HepG2 (cell line): ENCODE measurements around the gene PRR19. TPM values are rescaled to one million over a fixed set of nuclear protein-coding genes. Genes with fewer than 3 reads are reported as not detected.

Experiments used
- ATAD3A ChIP-seq: sonication (generic); formaldehyde crosslinking; IDR thresholded peaks from 2 replicates; pipeline ENCODE4 v1.4.0; 2020; ENCODE audit warnings: missing genetic modification reagents
- CC2D1A ChIP-seq: sonication (generic); formaldehyde crosslinking; IDR thresholded peaks from 2 replicates; pipeline ENCODE4 v1.8.1; 2023; ENCODE audit warnings: mild to moderate bottlenecking, missing genetic modification reagents
- DRAP1 ChIP-seq: IDR thresholded peaks from 2 replicates; pipeline ENCODE4 v1.6.1; 2016; ENCODE audit warnings: missing genetic modification reagents, missing compliant biosample characterization
- FOXO1 ChIP-seq: sonication (generic); formaldehyde crosslinking; IDR thresholded peaks from 2 replicates; pipeline ENCODE4 v1.4.0; 2020; ENCODE audit warnings: missing genetic modification reagents
- GABPB1 ChIP-seq: IDR thresholded peaks from 2 replicates; pipeline ENCODE4 v1.6.1; 2016; ENCODE audit warnings: mild to moderate bottlenecking, missing genetic modification reagents, moderate library complexity, missing compliant biosample characterization
- HDAC2 ChIP-seq: sonication (generic); formaldehyde crosslinking; IDR thresholded peaks from 2 replicates; pipeline ENCODE4 v1.4.0; 2020; ENCODE audit warnings: missing genetic modification reagents
- IRF2 ChIP-seq: IDR thresholded peaks from 2 replicates; pipeline ENCODE4 v1.6.1; 2018; ENCODE audit warnings: missing genetic modification reagents, missing compliant biosample characterization
- JARID2 ChIP-seq: sonication (generic); formaldehyde crosslinking; IDR thresholded peaks from 2 replicates; pipeline ENCODE4 v1.8.1; 2023; ENCODE audit warnings: missing genetic modification reagents, inconsistent platforms; ENCODE audit not compliant: insufficient replicate concordance
- MIER2 ChIP-seq: IDR thresholded peaks from 2 replicates; pipeline ENCODE4 v1.6.1; 2016; ENCODE audit warnings: missing biosample characterization, missing genetic modification reagents
- MXD3 ChIP-seq: IDR thresholded peaks from 2 replicates; pipeline ENCODE4 v1.6.1; 2016; ENCODE audit warnings: mild to moderate bottlenecking, missing biosample characterization, missing genetic modification reagents
- MXI1 ChIP-seq: IDR thresholded peaks from 3 replicates; pipeline ENCODE4 v1.6.1; 2012; ENCODE audit warnings: low read depth, low read length, inconsistent platforms, borderline replicate concordance
- RARA ChIP-seq: IDR thresholded peaks from 2 replicates; pipeline ENCODE4 v1.6.1; 2016; ENCODE audit warnings: missing genetic modification reagents, missing compliant biosample characterization
- RXRB ChIP-seq: IDR thresholded peaks from 2 replicates; pipeline ENCODE4 v1.6.1; 2016; ENCODE audit warnings: borderline replicate concordance, missing genetic modification reagents, missing compliant biosample characterization
- SAP130 ChIP-seq: IDR thresholded peaks from 2 replicates; pipeline ENCODE4 v1.6.1; 2016; ENCODE audit warnings: low read depth
- SRF ChIP-seq: IDR thresholded peaks from 2 replicates; pipeline ENCODE4 v1.6.1; 2011; ENCODE audit warnings: mild to moderate bottlenecking, low read depth, low read length, moderate library complexity
- TAF1 ChIP-seq: sonication (generic); formaldehyde crosslinking; IDR thresholded peaks from 2 replicates; pipeline ENCODE4 v1.4.0; 2020; ENCODE audit warnings: missing genetic modification reagents
- TFDP2 ChIP-seq: sonication (generic); formaldehyde crosslinking; IDR thresholded peaks from 2 replicates; pipeline ENCODE4 v1.4.0; 2020; ENCODE audit warnings: missing genetic modification reagents
- YEATS2 ChIP-seq: sonication (generic); formaldehyde crosslinking; IDR thresholded peaks from 2 replicates; pipeline ENCODE4 v1.4.0; 2020; ENCODE audit warnings: missing genetic modification reagents, borderline replicate concordance
- ZBTB38 ChIP-seq: sonication (generic); formaldehyde crosslinking; IDR thresholded peaks from 2 replicates; pipeline ENCODE4 v1.5.1; 2020; ENCODE audit warnings: mild to moderate bottlenecking, missing genetic modification reagents
- ZFY ChIP-seq: sonication (generic); formaldehyde crosslinking; IDR thresholded peaks from 2 replicates; pipeline ENCODE4 v1.4.0; 2020; ENCODE audit warnings: missing genetic modification reagents
- ZNF331 ChIP-seq: sonication (generic); formaldehyde crosslinking; IDR thresholded peaks from 2 replicates; pipeline ENCODE4 v1.4.0; 2020; ENCODE audit warnings: missing genetic modification reagents
- ZNF574 ChIP-seq: sonication (generic); formaldehyde crosslinking; IDR thresholded peaks from 2 replicates; pipeline ENCODE4 v1.4.0; 2020; ENCODE audit warnings: missing genetic modification reagents
- ZNF678 ChIP-seq: sonication (generic); formaldehyde crosslinking; IDR thresholded peaks from 2 replicates; pipeline ENCODE4 v1.4.0; 2020; ENCODE audit warnings: mild to moderate bottlenecking, missing genetic modification reagents
- ZNF7 ChIP-seq: IDR thresholded peaks from 2 replicates; pipeline ENCODE4 v1.6.1; 2016; ENCODE audit warnings: missing biosample characterization, missing genetic modification reagents
- ZNF768 ChIP-seq: sonication (generic); formaldehyde crosslinking; IDR thresholded peaks from 2 replicates; pipeline ENCODE4 v1.4.0; 2020; ENCODE audit warnings: missing genetic modification reagents
- ZNF792 ChIP-seq: IDR thresholded peaks from 2 replicates; pipeline ENCODE4 v1.6.1; 2016
- ZSCAN25 ChIP-seq: sonication (generic); formaldehyde crosslinking; IDR thresholded peaks from 2 replicates; pipeline ENCODE4 v1.8.0; 2022; ENCODE audit warnings: mild to moderate bottlenecking, missing genetic modification reagents
- polyA plus RNA-seq, 8 experiments: library from polyadenylated mRNA; depleted of rRNA in 3 of 8; stranded (reverse) in 7 of 8; unstranded in 1 of 8; fragments of >200 nt; fragmentation: Illumina TruSeq in 4 of 8; extraction: Trizol in 4 of 8; gene quantifications; 2 replicates each; pipeline versions ENCODE4 v1.2.1 to v1.2.3, GENCODE V29; 2011 to 2016; ENCODE audit warnings: low read depth in 4 of 8, missing spikeins in 1 of 8, mixed read lengths in 1 of 8; ENCODE audit not compliant: insufficient read depth in 1 of 8
- total RNA-seq, 5 experiments: library from RNA; depleted of rRNA; stranded (reverse); fragments of >200 nt; fragmentation: Illumina TruSeq; extraction: Trizol; gene quantifications; 2 replicates each; pipeline ENCODE4 v1.2.3, GENCODE V29; 2016; ENCODE audit warnings: low read depth in 1 of 5

Gene PRR19
- total and polyA plus RNA-seq, 2 of the 13 experiments (the other 11 are each of a cell fraction or from before 2014, with no cell fraction given) = 0.21 to 0.33 TPM

- TF ChIP-seq TFDP2 (CRISPR knock-in tag) = 0 out of 2 replicates have a peak, but pooled peaks have one; percentile 43
- TF ChIP-seq DRAP1 (CRISPR knock-in tag) = 0 out of 2 replicates have a peak, but pooled peaks have one; percentile 15
- peak; percentile 33; the same call in 1 of the 2 replicates for TF ChIP-seq ZBTB38 (CRISPR knock-in tag)
- TF ChIP-seq ZNF574 (CRISPR knock-in tag) = peak; percentile 73
- TF ChIP-seq ZNF768 = 0 out of 2 replicates have a peak, but pooled peaks have one; percentile 17
- TF ChIP-seq TAF1 (CRISPR knock-in tag) = peak; percentile 40; the same call in 1 of the 2 replicates
- TF ChIP-seq HDAC2 = 0 out of 2 replicates have a peak, but pooled peaks have one; percentile 21
- 0 out of 2 replicates have a peak, but pooled peaks have one; percentile 46 for TF ChIP-seq MXD3
- TF ChIP-seq ZSCAN25 (CRISPR knock-in tag) = 0 out of 2 replicates have a peak, but pooled peaks have one; percentile 24
- peak; percentile 51; the same call in 1 of the 2 replicates for TF ChIP-seq YEATS2 (CRISPR knock-in tag)
- no peak for TF ChIP-seq CC2D1A
- TF ChIP-seq ATAD3A (CRISPR knock-in tag) = no peak
- peak; percentile 54; the same call in 1 of the 2 replicates for TF ChIP-seq MIER2 (CRISPR knock-in tag)
- TF ChIP-seq GABPB1 (CRISPR knock-in tag) = peak; percentile 90
- TF ChIP-seq ZNF331 (CRISPR knock-in tag) = peak; percentile 11; the same call in 1 of the 2 replicates
- peak; percentile 60; the same call in 1 of the 2 replicates for TF ChIP-seq IRF2 (CRISPR knock-in tag)
- TF ChIP-seq ZNF792 (CRISPR knock-in tag) = 0 out of 2 replicates have a peak, but pooled peaks have one; percentile 51
- TF ChIP-seq SRF = no peak
- peak; percentile 54 for TF ChIP-seq RXRB (CRISPR knock-in tag)
- TF ChIP-seq JARID2 (CRISPR knock-in tag) = no peak
- TF ChIP-seq RARA (CRISPR knock-in tag) = peak; percentile 44
- TF ChIP-seq FOXO1 (CRISPR knock-in tag) = 0 out of 2 replicates have a peak, but pooled peaks have one; percentile 9
- TF ChIP-seq ZFY (CRISPR knock-in tag) = peak; percentile 59; the same call in 1 of the 2 replicates
- TF ChIP-seq ZNF7 (CRISPR knock-in tag) = 0 out of 2 replicates have a peak, but pooled peaks have one; percentile 25
- TF ChIP-seq SAP130 (CRISPR knock-in tag) = peak; percentile 58
- peak; percentile 42; the same call in 1 of the 3 replicates for TF ChIP-seq MXI1
- 0 out of 2 replicates have a peak, but pooled peaks have one; percentile 31 for TF ChIP-seq ZNF678 (CRISPR knock-in tag)
These were observed 14.6 kb downstream of the PRR19 start (continued) for GRCh38 chr19:42316223-42317211.
